Skin epidermis (tissue), 12 donors: ENCODE results near the gene LRCH1.

Experiments used
- H3K27ac ChIP-seq, 21 experiments: fragments of 200-600 bp; sonication (generic) in 11 of 21; one replicate each; pipeline ENCODE4 v1.5.0; 2020; ENCODE audit warnings: mild to moderate bottlenecking in 3 of 21, inconsistent platforms in 2 of 21, moderate library complexity in 2 of 21
- H3K4me3 ChIP-seq, 7 experiments: fragments of 200-600 bp; sonication (generic) in 2 of 7; one replicate each; pipeline ENCODE4 v1.5.0; 2020; ENCODE audit warnings: inconsistent platforms in 2 of 7, mild to moderate bottlenecking in 2 of 7, moderate library complexity in 1 of 7

The LRCH1 gene

GRCh38 chr13:46555722-46556417, 2.9 kb downstream of the LRCH1 start:
- no peak overlapping the region for H3K4me3 ChIP-seq

GRCh38 chr13:46556418-46556779, 3.4 kb downstream of the LRCH1 start:
- Histone ChIP-seq H3K4me3 (no peak overlapping the region), H3K27ac (no peak overlapping the region)

More at GRCh38 chr13:46555722-46556417, 2.9 kb downstream of the LRCH1 start:
- H3K27ac ChIP-seq = peak overlapping the region in 4 of 21 experiments; percentile 53 to 94 (median 92)

GRCh38 chr13:46559272-46559805, 6.4 kb downstream of the LRCH1 start:
- Histone ChIP-seq H3K4me3 (no peak overlapping the region), H3K27ac (no peak overlapping the region)

- Histone ChIP-seq H3K27ac (no peak overlapping the region), H3K4me3 (no peak overlapping the region)
Observed at GRCh38 chr13:46560778-46561177, 7.8 kb downstream of the LRCH1 start.

GRCh38 chr13:46561286-46561685, 8.3 kb downstream of the LRCH1 start:
- Histone ChIP-seq H3K4me3 (no peak overlapping the region), H3K27ac (no peak overlapping the region)

GRCh38 chr13:46561691-46562090, 8.7 kb downstream of the LRCH1 start:
- H3K4me3 ChIP-seq = no peak overlapping the region
- H3K27ac ChIP-seq = no peak overlapping the region

GRCh38 chr13:46562152-46562551, 9.2 kb downstream of the LRCH1 start:
- Histone ChIP-seq H3K4me3 (no peak overlapping the region), H3K27ac (no peak overlapping the region)

GRCh38 chr13:46562581-46562980, 9.6 kb downstream of the LRCH1 start:
- H3K27ac ChIP-seq = no peak overlapping the region
- H3K4me3 ChIP-seq = no peak overlapping the region

GRCh38 chr13:46565808-46566750, 13.1 kb downstream of the LRCH1 start:
- Histone ChIP-seq H3K27ac (no peak overlapping the region), H3K4me3 (no peak overlapping the region)

- Histone ChIP-seq H3K4me3 (no peak overlapping the region), H3K27ac (no peak overlapping the region)
Observed at GRCh38 chr13:46567671-46568070, 14.7 kb downstream of the LRCH1 start.

GRCh38 chr13:46569456-46569855, 16.5 kb downstream of the LRCH1 start:
- H3K4me3 ChIP-seq = no peak overlapping the region
- no peak overlapping the region for H3K27ac ChIP-seq

GRCh38 chr13:46570273-46570672, 17.3 kb downstream of the LRCH1 start:
- no peak overlapping the region for H3K27ac ChIP-seq

GRCh38 chr13:46571189-46571908, 18.4 kb downstream of the LRCH1 start:
- no peak overlapping the region for H3K27ac ChIP-seq
- H3K4me3 ChIP-seq = no peak overlapping the region

More at GRCh38 chr13:46570273-46570672, 17.3 kb downstream of the LRCH1 start:
- H3K4me3 ChIP-seq = no peak overlapping the region

- no peak overlapping the region for H3K27ac ChIP-seq
- H3K4me3 ChIP-seq = no peak overlapping the region
Observed at GRCh38 chr13:46571909-46572595, 19.1 kb downstream of the LRCH1 start.

GRCh38 chr13:46572752-46573431, 19.9 kb downstream of the LRCH1 start:
- H3K4me3 ChIP-seq = no peak overlapping the region
- no peak overlapping the region for H3K27ac ChIP-seq

- peak overlapping the region in 2 of 21 experiments; percentile 24 to 36 for H3K27ac ChIP-seq
- H3K4me3 ChIP-seq = no peak overlapping the region
Observed at GRCh38 chr13:46575301-46575771, 22.4 kb downstream of the LRCH1 start.

- Histone ChIP-seq H3K27ac (peak overlapping the region in 4 of 21 experiments; percentile 10 to 45 (median 30)), H3K4me3 (no peak overlapping the region)
Observed at GRCh38 chr13:46575818-46576221, 22.9 kb downstream of the LRCH1 start.

GRCh38 chr13:46576762-46577161, 23.8 kb downstream of the LRCH1 start:
- Histone ChIP-seq H3K4me3 (no peak overlapping the region), H3K27ac (peak overlapping the region in 2 of 21 experiments; percentile 7 to 45)
